Measurements from ENCODE around the gene IQGAP3.
A peak's percentile ranks its signal among the peaks of the same experiment; 100 is the strongest.

Gene IQGAP3

GRCh38 chr1:156500543-156500792, 71.9 kb downstream of the IQGAP3 start, which contains the start of gene MEF2D:
Gene MEF2D (minus strand): TSS chr1:156500775. CDS start chr1:156483292, 17,483 bp downstream.
- no peak for DNase-seq (ENCODE audit: low spot score)
- TF ChIP-seq, protein P1, sequence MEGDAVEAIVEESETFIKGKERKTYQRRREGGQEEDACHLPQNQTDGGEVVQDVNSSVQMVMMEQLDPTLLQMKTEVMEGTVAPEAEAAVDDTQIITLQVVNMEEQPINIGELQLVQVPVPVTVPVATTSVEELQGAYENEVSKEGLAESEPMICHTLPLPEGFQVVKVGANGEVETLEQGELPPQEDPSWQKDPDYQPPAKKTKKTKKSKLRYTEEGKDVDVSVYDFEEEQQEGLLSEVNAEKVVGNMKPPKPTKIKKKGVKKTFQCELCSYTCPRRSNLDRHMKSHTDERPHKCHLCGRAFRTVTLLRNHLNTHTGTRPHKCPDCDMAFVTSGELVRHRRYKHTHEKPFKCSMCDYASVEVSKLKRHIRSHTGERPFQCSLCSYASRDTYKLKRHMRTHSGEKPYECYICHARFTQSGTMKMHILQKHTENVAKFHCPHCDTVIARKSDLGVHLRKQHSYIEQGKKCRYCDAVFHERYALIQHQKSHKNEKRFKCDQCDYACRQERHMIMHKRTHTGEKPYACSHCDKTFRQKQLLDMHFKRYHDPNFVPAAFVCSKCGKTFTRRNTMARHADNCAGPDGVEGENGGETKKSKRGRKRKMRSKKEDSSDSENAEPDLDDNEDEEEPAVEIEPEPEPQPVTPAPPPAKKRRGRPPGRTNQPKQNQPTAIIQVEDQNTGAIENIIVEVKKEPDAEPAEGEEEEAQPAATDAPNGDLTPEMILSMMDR (IDR thresholded peaks at IDR 0.05) = no peak
- H3K27ac ChIP-seq = peak within 1 kb of the TSS; percentile 97 to 100
- peak within 1 kb of the TSS; percentile 99 for H3K4me3 ChIP-seq

DNA sequence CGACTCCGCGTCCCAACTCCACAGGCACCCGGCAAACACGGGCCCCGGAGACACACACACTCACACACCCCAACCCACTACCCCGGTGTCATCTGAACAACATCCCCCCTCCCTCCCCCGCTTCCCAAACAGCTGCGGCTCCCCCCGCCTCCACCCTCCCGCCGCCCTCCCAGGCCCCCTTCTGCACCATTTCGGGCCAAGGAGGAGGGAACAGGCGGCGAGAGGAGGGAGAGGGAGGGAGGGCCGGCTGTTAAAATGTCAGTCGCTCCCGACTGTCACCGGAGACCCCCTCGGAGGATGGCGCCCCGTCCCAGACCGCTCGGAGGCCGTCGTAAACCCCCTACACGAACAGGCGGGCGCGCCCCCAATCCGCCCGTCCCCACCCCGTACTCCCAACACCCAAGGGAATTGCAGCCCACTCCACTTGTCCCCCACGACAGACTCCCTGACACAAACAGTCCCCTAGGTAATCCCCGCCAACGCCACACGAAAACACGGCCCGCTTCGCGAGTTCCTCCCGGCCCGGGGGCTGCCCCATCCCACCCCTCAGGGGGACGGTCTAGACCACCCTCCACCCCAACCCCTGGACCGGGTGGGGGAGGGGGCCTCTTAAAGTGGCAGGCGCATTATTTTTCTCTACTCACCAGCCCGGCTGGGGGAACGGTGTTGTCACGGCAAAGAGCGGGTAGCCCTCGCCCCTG, 72.4 kb downstream of the IQGAP3 start:
- peak; percentile 86 for DNase-seq (ENCODE audit: low spot score)
- peak overlapping the region; percentile 97 to 100 for H3K27ac ChIP-seq
- peak overlapping the region; percentile 99 for H3K4me3 ChIP-seq
- TF ChIP-seq, protein P1 (IDR thresholded peaks at IDR 0.05) = no peak

DNA sequence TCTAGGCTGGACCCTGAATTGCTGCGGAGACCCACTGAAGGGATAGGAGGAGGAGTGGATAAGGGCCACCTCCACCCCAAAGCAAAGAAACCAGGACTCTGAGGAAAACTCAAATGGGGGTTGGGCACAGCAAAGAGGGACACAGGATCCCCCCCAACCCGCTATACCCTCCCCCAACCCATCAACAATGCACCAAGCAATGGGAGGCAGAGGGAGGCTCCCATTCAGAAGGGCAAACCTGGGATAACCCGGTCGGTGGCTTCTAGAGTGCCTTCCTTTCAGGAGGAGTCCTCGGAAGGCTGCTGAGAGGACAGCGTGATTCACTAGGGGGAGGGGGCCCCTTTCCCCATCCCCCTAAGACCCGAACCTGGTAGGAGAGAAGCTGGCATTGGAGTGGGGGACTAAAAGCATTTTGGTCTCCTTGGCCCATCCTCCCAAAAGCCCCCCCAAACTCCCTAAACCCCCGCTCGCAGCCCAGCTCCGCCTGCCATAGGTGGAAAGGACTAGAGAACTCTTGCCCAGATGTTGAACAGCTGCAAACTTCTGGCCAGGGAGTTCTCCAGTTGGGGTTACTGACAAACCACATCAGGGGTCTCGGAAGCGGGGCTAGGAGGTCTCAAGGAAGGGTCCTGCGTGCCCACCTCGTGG, 73.0 kb downstream of the IQGAP3 start:
- TF ChIP-seq, protein P1 (IDR thresholded peaks at IDR 0.05) = no peak
- no peak for DNase-seq (ENCODE audit: low spot score)

DNA sequence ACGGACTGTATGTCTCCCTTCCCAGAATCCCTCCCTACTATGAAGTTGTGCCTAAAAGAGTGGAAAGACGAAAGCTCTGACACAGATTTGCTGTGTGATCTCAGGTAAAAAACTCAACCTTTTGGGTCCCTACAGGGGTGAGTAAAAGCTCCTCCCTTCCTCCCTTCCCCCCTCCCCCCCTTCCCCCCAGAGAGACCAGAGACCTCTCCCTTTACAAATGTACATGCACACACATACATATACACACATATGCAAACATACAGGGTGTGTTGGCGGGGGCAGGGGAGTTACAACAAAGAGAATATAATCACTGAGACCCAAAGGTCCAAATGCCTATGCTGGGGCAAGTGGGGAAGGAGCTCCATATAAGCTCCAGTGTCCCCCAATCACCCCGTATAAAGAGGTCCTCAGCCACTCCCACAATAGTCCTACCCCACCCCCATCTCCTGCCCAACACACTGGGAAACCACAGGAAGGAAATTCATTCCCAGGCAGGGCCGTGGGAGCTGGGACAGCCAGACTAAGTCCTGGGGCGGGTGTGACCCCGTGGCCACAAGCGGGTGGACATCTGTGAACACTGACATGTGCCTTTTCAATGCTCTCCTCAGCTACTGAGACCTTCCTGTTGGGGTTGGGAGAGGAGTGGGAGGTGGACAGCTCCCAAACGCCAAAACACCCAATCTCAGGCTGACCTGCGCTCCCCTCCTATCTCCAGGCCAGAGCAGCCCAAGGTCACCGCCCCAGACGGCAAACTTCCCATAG, 73.8 kb downstream of the IQGAP3 start:
- H3K4me3 ChIP-seq = peak overlapping the region; percentile 99
- TF ChIP-seq, protein P1 (IDR thresholded peaks at IDR 0.05) = no peak
- H3K27ac ChIP-seq = peak overlapping the region; percentile 97 to 100
- DNase-seq (ENCODE audit: low spot score) = no peak

More for the DNA sequence above, 73.0 kb downstream of the IQGAP3 start:
- H3K4me3 ChIP-seq = peak overlapping the region; percentile 99
- H3K27ac ChIP-seq = peak overlapping the region; percentile 97 to 100

GRCh38 chr1:156497743-156498431, 74.5 kb downstream of the IQGAP3 start:
- Histone ChIP-seq H3K27ac (peak overlapping the region; percentile 97 to 100), H3K4me3 (peak overlapping the region; percentile 99)
- DNase-seq (ENCODE audit: low spot score) = no peak
- TF ChIP-seq, protein P1 (IDR thresholded peaks at IDR 0.05) = no peak

DNA sequence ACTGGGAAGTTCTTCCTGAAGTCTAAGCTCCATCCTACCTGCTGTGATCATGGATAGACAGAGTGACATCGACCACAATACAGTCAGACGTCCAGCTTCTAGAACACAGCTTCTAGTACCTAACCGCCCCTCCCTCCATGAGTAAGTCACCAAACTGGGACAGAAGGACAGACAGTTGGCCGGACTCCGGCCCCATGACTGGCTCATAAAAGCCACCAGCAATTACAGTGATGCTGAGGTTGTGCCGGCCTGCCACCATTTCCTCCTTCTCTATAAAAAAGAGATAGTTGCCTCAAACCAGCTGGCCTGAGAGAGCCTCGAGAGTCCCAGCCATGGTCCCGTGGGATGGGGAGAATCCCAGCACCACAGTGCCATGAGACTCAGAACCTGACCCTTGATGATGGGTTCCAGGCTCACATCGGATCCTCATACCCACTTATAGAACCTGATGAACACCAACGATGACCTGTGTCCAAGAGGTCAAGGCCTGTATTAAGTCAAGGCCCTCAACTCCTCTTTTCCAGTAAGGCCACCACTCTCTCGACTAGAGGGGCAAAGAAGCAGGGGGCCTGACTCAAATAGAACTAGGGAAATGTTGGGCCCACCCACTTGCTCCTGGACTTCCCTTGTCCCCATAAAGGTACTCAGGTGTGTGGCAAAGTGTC, 75.2 kb downstream of the IQGAP3 start:
- peak overlapping the region; percentile 99 for H3K4me3 ChIP-seq
- no peak for DNase-seq (ENCODE audit: low spot score)
- TF ChIP-seq, protein P1 (IDR thresholded peaks at IDR 0.05) = no peak
- peak overlapping the region; percentile 97 to 100 for H3K27ac ChIP-seq

All from coronary artery (tissue), 2 donors.